ENCODE data around the gene VSTM2B. TPM values are rescaled to one million over a fixed set of nuclear protein-coding genes. Genes with fewer than 3 reads are reported as not detected.

Gene VSTM2B
- not detected for total RNA-seq

GRCh38 chr19:29525901-29526729 lies at the start of gene VSTM2B:
VSTM2B (plus strand) TSS chr19:29525994; CDS start chr19:29526584, 590 bp downstream.
- Histone ChIP-seq H3K27ac (no peak within 1 kb of the TSS), H3K4me3 (no peak within 1 kb of the TSS), H3K36me3 (no peaks in the 10 kb centered on the region), H3K9me3 (no peaks in the 10 kb centered on the region), H3K4me1 (peaks cover 0 to 39% of the 10 kb centered on the region in 2 donors), H3K27me3 (peaks cover 3 to 22% of the 10 kb centered on the region in 2 donors)
- intact Hi-C loops (cut with DNase I; ENCODE audit: low total_unique reads): no loop called here
- no peak for DNase-seq
- TF ChIP-seq, protein P1, sequence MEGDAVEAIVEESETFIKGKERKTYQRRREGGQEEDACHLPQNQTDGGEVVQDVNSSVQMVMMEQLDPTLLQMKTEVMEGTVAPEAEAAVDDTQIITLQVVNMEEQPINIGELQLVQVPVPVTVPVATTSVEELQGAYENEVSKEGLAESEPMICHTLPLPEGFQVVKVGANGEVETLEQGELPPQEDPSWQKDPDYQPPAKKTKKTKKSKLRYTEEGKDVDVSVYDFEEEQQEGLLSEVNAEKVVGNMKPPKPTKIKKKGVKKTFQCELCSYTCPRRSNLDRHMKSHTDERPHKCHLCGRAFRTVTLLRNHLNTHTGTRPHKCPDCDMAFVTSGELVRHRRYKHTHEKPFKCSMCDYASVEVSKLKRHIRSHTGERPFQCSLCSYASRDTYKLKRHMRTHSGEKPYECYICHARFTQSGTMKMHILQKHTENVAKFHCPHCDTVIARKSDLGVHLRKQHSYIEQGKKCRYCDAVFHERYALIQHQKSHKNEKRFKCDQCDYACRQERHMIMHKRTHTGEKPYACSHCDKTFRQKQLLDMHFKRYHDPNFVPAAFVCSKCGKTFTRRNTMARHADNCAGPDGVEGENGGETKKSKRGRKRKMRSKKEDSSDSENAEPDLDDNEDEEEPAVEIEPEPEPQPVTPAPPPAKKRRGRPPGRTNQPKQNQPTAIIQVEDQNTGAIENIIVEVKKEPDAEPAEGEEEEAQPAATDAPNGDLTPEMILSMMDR (IDR thresholded peaks at IDR 0.05): no peak
- no peak for TF ChIP-seq POLR2A (IDR thresholded peaks at IDR 0.05)

DNA sequence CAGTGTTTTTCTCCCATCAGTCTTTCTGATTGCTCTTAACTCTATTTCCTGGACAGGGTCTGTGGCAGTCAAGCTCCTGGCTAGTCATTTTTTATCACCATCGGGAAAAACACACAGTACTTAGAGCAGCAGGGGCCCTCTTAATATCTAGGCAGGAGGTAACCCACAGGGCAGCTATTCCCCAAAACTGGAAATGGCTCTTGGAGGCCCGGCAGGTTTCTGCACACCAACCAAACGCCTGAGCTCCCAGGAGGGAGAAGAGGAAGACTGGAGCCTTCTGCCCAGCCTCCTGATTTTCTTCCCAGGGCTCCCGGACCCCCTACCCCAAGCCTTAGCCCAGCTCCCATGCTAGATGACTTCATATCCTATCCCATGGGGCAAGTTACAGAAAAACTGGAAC lies 49.3 kb upstream of the VSTM2B start:
- no peak for DNase-seq
- no peak overlapping the region for H3K4me3 ChIP-seq
- H3K36me3 ChIP-seq: no peaks in the 10 kb centered on the region
- no peaks in the 10 kb centered on the region for H3K9me3 ChIP-seq
- H3K27me3 ChIP-seq: no peaks in the 10 kb centered on the region
- TF ChIP-seq, protein P1 (IDR thresholded peaks at IDR 0.05): no peak
- TF ChIP-seq POLR2A (IDR thresholded peaks at IDR 0.05): no peak
- H3K4me1 ChIP-seq: no peaks in the 10 kb centered on the region
- intact Hi-C loops (cut with DNase I; ENCODE audit: low total_unique reads): no loop called here
- no peak overlapping the region for H3K27ac ChIP-seq

DNA sequence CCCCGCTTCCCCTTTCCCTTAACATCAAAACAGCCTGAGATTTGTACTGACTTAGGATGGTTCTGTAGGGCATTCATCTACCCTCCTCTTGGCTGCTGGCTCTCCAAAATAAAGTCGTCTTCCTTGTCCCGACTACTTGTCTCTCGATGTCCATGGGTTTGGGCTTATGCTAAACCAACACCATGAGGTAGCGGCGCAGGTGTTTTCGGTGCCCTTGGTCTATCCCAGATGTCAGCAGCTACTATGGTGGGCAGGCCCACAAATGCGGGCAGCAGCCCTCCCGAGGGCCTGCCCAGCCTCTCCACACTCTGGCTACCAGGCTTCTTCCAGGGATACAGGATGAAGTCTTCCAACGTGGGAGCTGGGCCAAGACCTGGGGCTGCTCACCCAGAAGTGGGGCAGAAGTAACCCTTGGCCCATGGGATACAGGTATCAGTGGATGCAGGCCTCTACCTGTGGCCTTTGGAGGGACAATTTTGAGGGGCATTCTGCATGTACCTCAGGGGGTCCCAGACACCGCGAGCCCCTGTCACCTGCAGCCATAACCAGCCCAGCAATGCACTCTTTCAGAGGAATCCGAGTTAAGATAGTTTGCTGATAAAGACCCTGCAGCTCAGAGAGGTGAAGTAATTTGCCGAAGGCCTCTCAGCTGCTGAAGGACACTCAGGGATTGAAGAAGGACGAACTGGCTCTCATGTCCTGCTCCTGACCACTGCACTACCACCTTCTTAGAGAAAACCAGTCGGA lies 47.8 kb upstream of the VSTM2B start:
- no peaks in the 10 kb centered on the region for H3K27me3 ChIP-seq
- no peak for TF ChIP-seq POLR2A (IDR thresholded peaks at IDR 0.05)
- TF ChIP-seq, protein P1 (IDR thresholded peaks at IDR 0.05): no peak
- no peaks in the 10 kb centered on the region for H3K36me3 ChIP-seq
- intact Hi-C loops (cut with DNase I; ENCODE audit: low total_unique reads): no loop called here
- H3K4me3 ChIP-seq: no peak overlapping the region
- no peak for DNase-seq
- H3K27ac ChIP-seq: no peak overlapping the region
- H3K4me1 ChIP-seq: no peaks in the 10 kb centered on the region
- H3K9me3 ChIP-seq: no peaks in the 10 kb centered on the region

GRCh38 chr19:29478578-29479565 lies 46.9 kb upstream of the VSTM2B start:
- Histone ChIP-seq H3K9me3 (no peaks in the 10 kb centered on the region), H3K27me3 (no peaks in the 10 kb centered on the region), H3K4me1 (no peaks in the 10 kb centered on the region), H3K36me3 (no peaks in the 10 kb centered on the region), H3K4me3 (no peak overlapping the region), H3K27ac (no peak overlapping the region)
- DNase-seq: no peak
- TF ChIP-seq, protein P1 (IDR thresholded peaks at IDR 0.05): no peak
- no peak for TF ChIP-seq POLR2A (IDR thresholded peaks at IDR 0.05)
- intact Hi-C loops (cut with DNase I; ENCODE audit: low total_unique reads): no loop called here

All from uterus (tissue), 4 donors.